ENCODE measurements around the gene UBAP1. TPM values are rescaled to one million over a fixed set of nuclear protein-coding genes. Genes with fewer than 3 reads are reported as not detected.

The UBAP1 gene
- polyA plus RNA-seq, 1 of the 3 experiments (the other 2 are of a cell fraction), result 26.3 TPM

DNA sequence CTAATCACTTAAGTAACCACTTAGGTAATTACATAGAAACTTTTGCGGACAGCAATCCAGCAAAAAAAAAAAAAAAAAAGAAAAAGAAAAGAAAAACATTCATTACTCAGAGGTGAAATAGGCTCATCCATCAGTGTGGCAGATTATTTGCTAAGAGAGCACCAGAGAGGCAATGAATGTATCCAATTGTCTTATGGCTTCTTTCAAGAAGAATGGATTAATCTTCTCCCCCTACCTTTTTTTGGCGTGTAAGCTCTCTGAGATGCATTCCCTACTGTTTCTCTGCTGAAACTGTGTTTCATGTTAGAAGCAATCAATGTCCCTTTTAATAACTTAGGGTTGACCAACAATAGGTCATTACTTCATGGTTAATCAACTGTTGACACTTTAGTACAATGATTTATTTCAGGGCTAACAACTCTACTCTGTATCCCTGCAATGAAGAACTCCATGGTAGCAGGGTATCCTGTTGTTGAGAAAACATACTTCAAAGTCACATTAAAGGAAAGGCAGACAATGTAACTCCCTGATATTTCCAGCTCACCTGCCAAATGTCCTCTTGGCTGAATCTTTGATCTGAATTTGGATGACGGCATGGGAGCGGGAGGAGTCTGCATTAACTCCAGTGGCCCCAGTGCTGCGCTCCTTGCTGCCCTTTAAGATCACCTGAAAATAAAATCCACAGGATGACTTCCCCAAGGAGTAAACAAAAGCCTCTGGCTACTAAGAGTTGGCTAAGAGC lies 92.6 kb downstream of the UBAP1 start:
- Histone ChIP-seq H3K9me2 (no peaks in the 10 kb centered on the region), H3K9ac (no peak overlapping the region), H3K4me3 (ENCODE audit: low read depth in 2 of 2, low read length in 1 of 2) (no peak overlapping the region), H4K20me1 (ENCODE audit: insufficient read depth) (no peaks in the 10 kb centered on the region), H3K4me1 (ENCODE audit: control insufficient read depth in 1 of 2, insufficient read depth in 2 of 2, low read depth in 1 of 2, low read length in 1 of 2) (peaks cover 0 to 2% of the 10 kb centered on the region in 2 experiments; a peak in 1 of 4 replicates), H3K9me3 (no peaks in the 10 kb centered on the region), H3K27ac (ENCODE audit: low read depth in 2 of 2, low read length in 1 of 2) (no peak overlapping the region), H3F3A (replicated peaks; ENCODE audit: insufficient read depth) (no peaks in the 10 kb centered on the region), H3K79me2 (ENCODE audit: insufficient read depth) (no peaks in the 10 kb centered on the region), H3K36me3 (replicated peaks in 1 of 2; ENCODE audit: control insufficient read depth in 1 of 2, insufficient read depth in 2 of 2, low read length in 1 of 2) (no peaks in the 10 kb centered on the region), H3K27me3 (ENCODE audit: insufficient read depth) (no peaks in the 10 kb centered on the region), H2AFZ (ENCODE audit: low read depth) (no peak overlapping the region), H3K4me2 (no peak overlapping the region)
- 97% methylated on average over 5 of the region's 5 CpGs for WGBS (ENCODE audit: low lambda C conversion rate)
- no peak for DNase-seq
- ChIA-PET CTCF (interaction anchor here (1.0 kb wide), 1 partner anchor 132 kb away, joined by 4 read pairs; no protein-coding TSS in a partner anchor), POLR2A (no interaction called here)
- TF ChIP-seq RAD21 (IDR thresholded peaks at IDR 0.05; ENCODE audit: low read length) (no peak), TEAD4 (IDR thresholded peaks at IDR 0.05; ENCODE audit: borderline replicate concordance, insufficient read depth) (no peak), NRF1 (IDR thresholded peaks at IDR 0.05; ENCODE audit: low read depth, low read length) (no peak), RFX5 (IDR thresholded peaks at IDR 0.05; ENCODE audit: low read length) (no peak), FOXM1 (IDR thresholded peaks at IDR 0.05; ENCODE audit: low read depth) (no peak), GATA2 (CRISPR knock-in tag; IDR thresholded peaks at IDR 0.05) (no peak), GABPA (IDR thresholded peaks at IDR 0.05; ENCODE audit: low read depth) (no peak), JUND (IDR thresholded peaks at IDR 0.05) (no peak), TAF1 (IDR thresholded peaks at IDR 0.05; ENCODE audit: borderline replicate concordance, low read depth, low read length) (no peak)
- TF ChIP-seq, protein P1, sequence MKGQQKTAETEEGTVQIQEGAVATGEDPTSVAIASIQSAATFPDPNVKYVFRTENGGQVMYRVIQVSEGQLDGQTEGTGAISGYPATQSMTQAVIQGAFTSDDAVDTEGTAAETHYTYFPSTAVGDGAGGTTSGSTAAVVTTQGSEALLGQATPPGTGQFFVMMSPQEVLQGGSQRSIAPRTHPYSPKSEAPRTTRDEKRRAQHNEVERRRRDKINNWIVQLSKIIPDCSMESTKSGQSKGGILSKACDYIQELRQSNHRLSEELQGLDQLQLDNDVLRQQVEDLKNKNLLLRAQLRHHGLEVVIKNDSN (IDR thresholded peaks at IDR 0.05; ENCODE audit: borderline replicate concordance, low read depth), result no peak

DNA sequence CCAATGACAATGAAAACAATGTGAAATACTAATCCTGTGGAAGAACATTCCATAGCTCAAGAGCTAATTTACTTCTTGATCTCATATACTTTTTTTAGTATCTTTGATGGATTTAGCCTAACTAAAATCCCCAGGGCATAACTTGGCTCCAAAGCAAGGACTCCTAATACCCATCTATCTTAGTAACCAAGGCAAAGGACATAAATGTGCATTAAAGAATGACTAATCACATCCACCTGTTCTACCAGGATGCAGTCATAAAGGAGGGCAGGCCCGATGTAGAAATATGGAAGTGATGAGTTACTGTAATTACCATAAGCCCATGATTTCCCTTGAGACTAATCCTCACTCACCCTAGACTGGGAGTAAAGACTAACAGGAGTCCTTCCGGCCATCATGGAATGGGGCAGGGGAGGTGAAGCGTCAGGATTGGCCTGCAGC lies 93.3 kb downstream of the UBAP1 start:
- CTCF ChIA-PET, result interaction anchor here (1.0 kb wide), 1 partner anchor 132 kb away, joined by 4 read pairs; no protein-coding TSS in a partner anchor
- H3K27ac ChIP-seq (ENCODE audit: low read depth in 2 of 2, low read length in 1 of 2), result no peak overlapping the region

More for the DNA sequence above, 93.3 kb downstream of the UBAP1 start:
- Histone ChIP-seq H3K4me1 (ENCODE audit: control insufficient read depth in 1 of 2, insufficient read depth in 2 of 2, low read depth in 1 of 2, low read length in 1 of 2) (peaks cover 0 to 5% of the 10 kb centered on the region in 2 experiments; a peak in 2 of 4 replicates), H3K9ac (no peak overlapping the region), H3F3A (replicated peaks; ENCODE audit: insufficient read depth) (no peaks in the 10 kb centered on the region), H2AFZ (ENCODE audit: low read depth) (no peak overlapping the region), H4K20me1 (ENCODE audit: insufficient read depth) (no peaks in the 10 kb centered on the region), H3K9me2 (no peaks in the 10 kb centered on the region), H3K4me3 (ENCODE audit: low read depth in 2 of 2, low read length in 1 of 2) (no peak overlapping the region), H3K36me3 (replicated peaks in 1 of 2; ENCODE audit: control insufficient read depth in 1 of 2, insufficient read depth in 2 of 2, low read length in 1 of 2) (no peaks in the 10 kb centered on the region), H3K9me3 (no peaks in the 10 kb centered on the region), H3K79me2 (ENCODE audit: insufficient read depth) (no peaks in the 10 kb centered on the region), H3K27me3 (ENCODE audit: insufficient read depth) (no peaks in the 10 kb centered on the region), H3K4me2 (no peak overlapping the region)
- WGBS (ENCODE audit: low lambda C conversion rate), result 73% methylated on average over 3 of the region's 3 CpGs
- POLR2A ChIA-PET, result no interaction called here
- DNase-seq, result no peak
- no peak for TF ChIP-seq GATA2 (CRISPR knock-in tag; IDR thresholded peaks at IDR 0.05)
- TF ChIP-seq, protein P2, sequence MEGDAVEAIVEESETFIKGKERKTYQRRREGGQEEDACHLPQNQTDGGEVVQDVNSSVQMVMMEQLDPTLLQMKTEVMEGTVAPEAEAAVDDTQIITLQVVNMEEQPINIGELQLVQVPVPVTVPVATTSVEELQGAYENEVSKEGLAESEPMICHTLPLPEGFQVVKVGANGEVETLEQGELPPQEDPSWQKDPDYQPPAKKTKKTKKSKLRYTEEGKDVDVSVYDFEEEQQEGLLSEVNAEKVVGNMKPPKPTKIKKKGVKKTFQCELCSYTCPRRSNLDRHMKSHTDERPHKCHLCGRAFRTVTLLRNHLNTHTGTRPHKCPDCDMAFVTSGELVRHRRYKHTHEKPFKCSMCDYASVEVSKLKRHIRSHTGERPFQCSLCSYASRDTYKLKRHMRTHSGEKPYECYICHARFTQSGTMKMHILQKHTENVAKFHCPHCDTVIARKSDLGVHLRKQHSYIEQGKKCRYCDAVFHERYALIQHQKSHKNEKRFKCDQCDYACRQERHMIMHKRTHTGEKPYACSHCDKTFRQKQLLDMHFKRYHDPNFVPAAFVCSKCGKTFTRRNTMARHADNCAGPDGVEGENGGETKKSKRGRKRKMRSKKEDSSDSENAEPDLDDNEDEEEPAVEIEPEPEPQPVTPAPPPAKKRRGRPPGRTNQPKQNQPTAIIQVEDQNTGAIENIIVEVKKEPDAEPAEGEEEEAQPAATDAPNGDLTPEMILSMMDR (IDR thresholded peaks at IDR 0.05), result no peak
- no peak for TF ChIP-seq IRF3 (IDR thresholded peaks at IDR 0.05; ENCODE audit: low read depth, low read length)
- TF ChIP-seq YY1 (IDR thresholded peaks at IDR 0.05; ENCODE audit: low read depth), result no peak
- TF ChIP-seq RXRA (IDR thresholded peaks at IDR 0.05; ENCODE audit: borderline replicate concordance, low read depth), result no peak
- TF ChIP-seq SIN3A (IDR thresholded peaks at IDR 0.05; ENCODE audit: borderline replicate concordance, low read depth, low read length), result no peak
- TF ChIP-seq, protein P3, sequence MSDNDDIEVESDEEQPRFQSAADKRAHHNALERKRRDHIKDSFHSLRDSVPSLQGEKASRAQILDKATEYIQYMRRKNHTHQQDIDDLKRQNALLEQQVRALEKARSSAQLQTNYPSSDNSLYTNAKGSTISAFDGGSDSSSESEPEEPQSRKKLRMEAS (IDR thresholded peaks at IDR 0.05; ENCODE audit: low read depth), result no peak
- no peak for TF ChIP-seq NRF1 (IDR thresholded peaks at IDR 0.05; ENCODE audit: low read depth, low read length)
- TF ChIP-seq, protein P4, sequence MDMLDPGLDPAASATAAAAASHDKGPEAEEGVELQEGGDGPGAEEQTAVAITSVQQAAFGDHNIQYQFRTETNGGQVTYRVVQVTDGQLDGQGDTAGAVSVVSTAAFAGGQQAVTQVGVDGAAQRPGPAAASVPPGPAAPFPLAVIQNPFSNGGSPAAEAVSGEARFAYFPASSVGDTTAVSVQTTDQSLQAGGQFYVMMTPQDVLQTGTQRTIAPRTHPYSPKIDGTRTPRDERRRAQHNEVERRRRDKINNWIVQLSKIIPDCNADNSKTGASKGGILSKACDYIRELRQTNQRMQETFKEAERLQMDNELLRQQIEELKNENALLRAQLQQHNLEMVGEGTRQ (IDR thresholded peaks at IDR 0.05; ENCODE audit: borderline replicate concordance, low read depth, low read length), result no peak

All from SK-N-SH (cell line).